NT2/D1 (cell line): ENCODE measurements around the gene AK3.

Experiments used
- SUZ12 ChIP-seq: IDR thresholded peaks from 2 replicates; pipeline ENCODE4 v1.6.1; 2011; ENCODE audit not compliant: insufficient read length, insufficient read depth; ENCODE audit errors: extremely low read depth
- YY1 ChIP-seq: IDR thresholded peaks from 2 replicates; pipeline ENCODE4 v1.6.1; 2011; ENCODE audit not compliant: insufficient read length, insufficient read depth
- ZNF274 ChIP-seq: IDR thresholded peaks from 2 replicates; pipeline ENCODE4 v1.6.1; 2011; ENCODE audit warnings: mild to moderate bottlenecking, low read depth, low read length

GRCh38 chr9:4780651-4781050 lies 39.6 kb upstream of the AK3 start:
- TF ChIP-seq ZNF274 (no peak), YY1 (no peak), SUZ12 (no peak)
